Transverse colon (tissue), 4 donors: ENCODE results near the gene PGM2L1. TPM values are rescaled to one million over a fixed set of nuclear protein-coding genes. Genes with fewer than 3 reads are reported as not detected.

Source experiments
- DNase-seq: peaks from one replicate; pipeline ENCODE4 v3.0.0-alpha.2; 2019
- H3K27ac ChIP-seq, 4 donors: fragments of 200-600 bp; sonication (generic); 2 replicates each; pipeline ENCODE4 v1.5.1; 2016 to 2018; ENCODE audit warnings: inconsistent platforms in 4 of 4
- H3K27me3 ChIP-seq: fragments of 200-600 bp; sonication (generic); 2 replicates; pipeline ENCODE4 v1.5.1; 2017; ENCODE audit warnings: inconsistent platforms
- H3K36me3 ChIP-seq, 4 donors: fragments of 200-600 bp; sonication (generic); 2 replicates each; pipeline ENCODE4 v1.5.1; 2017 to 2019; ENCODE audit warnings: inconsistent platforms in 4 of 4
- H3K4me1 ChIP-seq, 4 donors: fragments of 200-600 bp; sonication (generic); 2 replicates each; pipeline ENCODE4 v1.5.1; 2017 to 2020; ENCODE audit warnings: inconsistent platforms in 4 of 4
- H3K4me3 ChIP-seq, 4 donors: fragments of 200-600 bp; sonication (generic); 1 replicate in 1 of 4; 2 replicates in 3 of 4; pipeline versions ENCODE4 v1.5.1 to v1.6.1; 2017 to 2019; ENCODE audit warnings: inconsistent platforms in 4 of 4
- H3K9me3 ChIP-seq, 2 donors: fragments of 200-600 bp; sonication (generic); 2 replicates each; pipeline ENCODE4 v1.5.1; 2017 to 2019; ENCODE audit warnings: inconsistent platforms in 2 of 2
- CTCF ChIP-seq, 5 experiments: fragments of 200-600 bp in 3 of 5; fragments of 450-650 bp in 2 of 5; sonication (generic) in 3 of 5; IDR thresholded peaks; 1 replicate in 2 of 5; 2 replicates in 3 of 5; pipeline ENCODE4 v1.5.1; 2016 to 2017; ENCODE audit warnings: antibody characterized with exemption in 5 of 5, inconsistent platforms in 3 of 5, mild to moderate bottlenecking in 2 of 5, moderate library complexity in 1 of 5
- EP300 ChIP-seq: sonication (generic); formaldehyde crosslinking; IDR thresholded peaks from one replicate; pipeline ENCODE4 v1.6.1; 2017; ENCODE audit warnings: antibody characterized with exemption, low read depth
- POLR2A ChIP-seq: fragments of 450-650 bp; IDR thresholded peaks from one replicate; pipeline ENCODE4 v1.6.1; 2016; ENCODE audit warnings: antibody characterized with exemption, mild to moderate bottlenecking, moderate library complexity
- POLR2AphosphoS5 ChIP-seq, 3 donors: sonication (generic); formaldehyde crosslinking; IDR thresholded peaks; one replicate each; pipeline ENCODE4 v1.6.1; 2016; ENCODE audit warnings: antibody characterized with exemption in 3 of 3
- WGBS, 2 donors: methylation state at CpG; one replicate each; pipeline ENCODE4 v1.1.5; 2018; ENCODE audit warnings: low coverage in 1 of 2; 5-methylcytosine and 5-hydroxymethylcytosine counted together
- in situ Hi-C, 4 donors: fragments of 200-750 bp; cut with MboI; loops; one replicate each; pipeline versions ENCODE4 v1.15.0 to v1.15.1; 2017; ENCODE audit warnings: low sequenced_read_pairs in 3 of 4, low pct_ligation_motif_present in 1 of 4, low pct_unique_long_range_greater_than_20kb in 1 of 4
- intact Hi-C: fragments of 100-400 bp; cut with DNase I; formaldehyde crosslinking; loops from one replicate; pipeline ENCODE4 v1.15.1; 2023; ENCODE audit warnings: low total_unique reads
- total RNA-seq, 4 donors: library from RNA; depleted of rRNA; stranded (reverse); fragments of >200 nt; gene quantifications; one replicate each; pipeline ENCODE4 v1.1.0, GENCODE V29; 2016

Gene PGM2L1
- total RNA-seq, 4 donors from 2014 or later, result 2.6 to 10.1 (median 8.3) TPM

- DNase-seq, result no peak
- no peaks in the 10 kb centered on the region for H3K27me3 ChIP-seq
- in situ Hi-C loops, result no loop called here
- H3K27ac ChIP-seq, result no peak overlapping the region
- no peak overlapping the region for H3K4me3 ChIP-seq
- intact Hi-C loops, result no loop called here
- TF ChIP-seq POLR2AphosphoS5 (IDR thresholded peaks at IDR 0.05) (no peak), POLR2A (no peak), EP300 (no peak), CTCF (IDR thresholded peaks at IDR 0.05) (no peak)
- H3K9me3 ChIP-seq, result peaks cover 16 to 20% of the 10 kb centered on the region in 2 donors
- peaks cover 0 to 4% (median 0%) of the 10 kb centered on the region in 4 donors for H3K4me1 ChIP-seq
- no peaks in the 10 kb centered on the region for H3K36me3 ChIP-seq
These were observed 81.3 kb downstream of the PGM2L1 start for GRCh38 chr11:74316772-74317505.

- in situ Hi-C loops (no loop called here), intact Hi-C loops (loop anchor here (5.0 kb wide), 1 partner anchor 65 kb away; no protein-coding TSS in a partner anchor)
- WGBS, 2 donors, result 67 to 86% methylated on average over 1 of the region's 1 CpG
These were observed 85.9 kb downstream of the PGM2L1 start for GRCh38 chr11:74312326-74312725.

GRCh38 chr11:74311352-74311926 is 86.8 kb downstream of the PGM2L1 start, which contains the start of gene P4HA3:
P4HA3 (minus strand) TSS chr11:74311640; CDS start chr11:74311611, 29 bp downstream.
- in situ Hi-C loops (no loop called here), intact Hi-C loops (loop anchor here (5.0 kb wide), 1 partner anchor 64 kb away; no protein-coding TSS in a partner anchor)
- H3K9me3 ChIP-seq, result peaks cover 3 to 6% of the 10 kb centered on the region in 2 donors
- WGBS, 2 donors, result 19% methylated on average over 27 of the region's 62 CpGs; no CpG with 5 or more reads in 1 of the 2 donors
- peak within 1 kb of the TSS in 3 of 4 donors; percentile 35 to 56 (median 44) for H3K4me3 ChIP-seq
- TF ChIP-seq EP300, result no peak
- TF ChIP-seq POLR2A, result no peak
- TF ChIP-seq POLR2AphosphoS5 (IDR thresholded peaks at IDR 0.05), result no peak
- TF ChIP-seq CTCF (IDR thresholded peaks at IDR 0.05), result peak in 1 of 5 experiments; percentile 10
- DNase-seq, result peak; percentile 66
- H3K27me3 ChIP-seq, result no peaks in the 10 kb centered on the region
- H3K4me1 ChIP-seq, result peaks cover 5 to 7% (median 6%) of the 10 kb centered on the region in 4 donors
- peak within 1 kb of the TSS in 1 of 4 donors; percentile 9 for H3K27ac ChIP-seq
- H3K36me3 ChIP-seq, result no peaks in the 10 kb centered on the region

More at GRCh38 chr11:74312326-74312725, 85.9 kb downstream of the PGM2L1 start:
- Histone ChIP-seq H3K4me3 (no peak overlapping the region), H3K9me3 (peaks cover 12 to 15% of the 10 kb centered on the region in 2 donors), H3K27ac (no peak overlapping the region), H3K27me3 (no peaks in the 10 kb centered on the region), H3K4me1 (peaks cover 5 to 7% (median 6%) of the 10 kb centered on the region in 4 donors), H3K36me3 (no peaks in the 10 kb centered on the region)
- TF ChIP-seq POLR2A, result no peak
- TF ChIP-seq POLR2AphosphoS5 (IDR thresholded peaks at IDR 0.05), result no peak
- no peak for TF ChIP-seq CTCF (IDR thresholded peaks at IDR 0.05)
- TF ChIP-seq EP300, result no peak
- DNase-seq, result no peak

- Histone ChIP-seq H3K27me3 (no peaks in the 10 kb centered on the region), H3K36me3 (no peaks in the 10 kb centered on the region), H3K27ac (no peak overlapping the region), H3K9me3 (peaks cover 0 to under 1% of the 10 kb centered on the region in 2 donors), H3K4me3 (peak overlapping the region in 2 of 4 donors; percentile 44 to 56), H3K4me1 (peaks cover 5 to 7% (median 6%) of the 10 kb centered on the region in 4 donors)
- no peak for TF ChIP-seq EP300
- TF ChIP-seq POLR2AphosphoS5 (IDR thresholded peaks at IDR 0.05), result no peak
- TF ChIP-seq CTCF (IDR thresholded peaks at IDR 0.05), result no peak
- TF ChIP-seq POLR2A, result no peak
- 76 to 84% methylated on average over 5 to 11 of the region's 11 CpGs for WGBS, 2 donors
- intact Hi-C loops (loop anchor here (5.0 kb wide), 1 partner anchor 64 kb away; no protein-coding TSS in a partner anchor), in situ Hi-C loops (no loop called here)
- DNase-seq, result no peak
These were observed 87.4 kb downstream of the PGM2L1 start for GRCh38 chr11:74310857-74311256.
